HL-60 (cell line): ENCODE results near the gene EMILIN1.
"Not testable (repeated sequence)": the region's sequence is repeated elsewhere in the genome, so short reads cannot be mapped to it uniquely, and the experiment has no call there.

Experiments used
- DNase-seq, 2 experiments: peaks; one replicate each; pipeline ENCODE4 v3.0.0-alpha.2; 2010 to 2020; ENCODE audit warnings: low read depth in 1 of 2, low spot score in 1 of 2
- H3K27ac ChIP-seq: fragments of 250-450 bp; sonication (Bioruptor Pico); replicated peaks from 2 replicates; pipeline ENCODE4 v1.5.1; 2020; ENCODE audit warnings: mild to moderate bottlenecking, moderate library complexity
- H3K27me3 ChIP-seq: fragments of 250-450 bp; sonication (Bioruptor Pico); 2 replicates; pipeline ENCODE4 v1.5.1; 2021; ENCODE audit warnings: mild to moderate bottlenecking, moderate library complexity; ENCODE audit not compliant: insufficient read depth, poor library complexity, severe bottlenecking
- H3K4me3 ChIP-seq: replicated peaks from 2 replicates; pipeline ENCODE4 v1.5.1; 2011; ENCODE audit warnings: mild to moderate bottlenecking, control low read depth, low read length; ENCODE audit not compliant: insufficient read depth
- CTCF ChIP-seq: IDR thresholded peaks from one replicate; pipeline ENCODE4 v1.5.1; 2011; ENCODE audit warnings: low read length, control low read depth, inconsistent platforms; ENCODE audit not compliant: insufficient read depth
- GABPA ChIP-seq: IDR thresholded peaks from 2 replicates; pipeline ENCODE4 v1.6.1; 2012; ENCODE audit warnings: low read depth
- POLR2AphosphoS5 ChIP-seq: IDR thresholded peaks from 2 replicates; pipeline ENCODE4 v1.6.1; 2012; ENCODE audit warnings: low read depth
- REST ChIP-seq: IDR thresholded peaks from 2 replicates; pipeline ENCODE4 v1.6.1; 2012; ENCODE audit warnings: low read depth; ENCODE audit not compliant: insufficient replicate concordance
- SPI1 ChIP-seq: IDR thresholded peaks from 2 replicates; pipeline ENCODE4 v1.6.1; 2012; ENCODE audit warnings: low read depth, mild to moderate bottlenecking, borderline replicate concordance

Gene EMILIN1

DNA sequence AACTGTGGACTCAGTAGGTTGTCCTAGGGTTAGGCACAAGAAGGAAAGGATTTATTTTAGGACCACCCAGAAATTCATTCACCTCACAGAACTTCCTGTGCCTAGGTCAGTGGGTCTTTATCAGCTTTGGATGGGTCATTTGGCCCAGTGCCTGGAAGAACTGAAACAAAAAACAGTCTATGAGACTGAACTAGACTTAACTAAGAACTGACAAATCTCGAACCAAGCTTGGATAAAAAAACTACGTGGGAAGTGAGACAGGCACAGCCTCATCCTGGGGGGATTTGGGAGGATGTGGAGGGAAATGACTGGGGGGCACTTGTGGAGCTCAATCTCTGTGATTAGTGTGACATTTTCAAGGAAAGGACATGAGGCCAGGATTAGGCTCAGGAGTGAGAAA is 4.6 kb upstream of the EMILIN1 start:
- H3K27ac ChIP-seq, result no peak overlapping the region; the same call in 1 of the 2 replicates

GRCh38 chr2:27074738-27075565 is 3.5 kb upstream of the EMILIN1 start:
- no peak overlapping the region for H3K4me3 ChIP-seq
- DNase-seq, result peak in 1 of 2 experiments; percentile 88

More for the DNA sequence above, 4.6 kb upstream of the EMILIN1 start:
- Histone ChIP-seq H3K4me3 (no peak overlapping the region), H3K27me3 (no peaks in the 10 kb centered on the region)
- TF ChIP-seq POLR2AphosphoS5 (no peak), REST (no peak), CTCF (no peak), GABPA (no peak), SPI1 (no peak)
- DNase-seq, result no peak

GRCh38 chr2:27075566-27075871 is 2.9 kb upstream of the EMILIN1 start:
- peak overlapping the region; percentile 41 for H3K27ac ChIP-seq
- DNase-seq, result peak in 1 of 2 experiments; percentile 21
- H3K27me3 ChIP-seq, H3K4me3 ChIP-seq: not testable (repeated sequence)

More at GRCh38 chr2:27074738-27075565, 3.5 kb upstream of the EMILIN1 start:
- TF ChIP-seq SPI1, result peak; percentile 56; the same call in 1 of the 2 replicates
- TF ChIP-seq REST, result no peak
- peak; percentile 44; the same call in 1 of the 2 replicates for TF ChIP-seq POLR2AphosphoS5
- Histone ChIP-seq H3K27me3 (no peaks in the 10 kb centered on the region), H3K27ac (peak overlapping the region; percentile 41)

DNA sequence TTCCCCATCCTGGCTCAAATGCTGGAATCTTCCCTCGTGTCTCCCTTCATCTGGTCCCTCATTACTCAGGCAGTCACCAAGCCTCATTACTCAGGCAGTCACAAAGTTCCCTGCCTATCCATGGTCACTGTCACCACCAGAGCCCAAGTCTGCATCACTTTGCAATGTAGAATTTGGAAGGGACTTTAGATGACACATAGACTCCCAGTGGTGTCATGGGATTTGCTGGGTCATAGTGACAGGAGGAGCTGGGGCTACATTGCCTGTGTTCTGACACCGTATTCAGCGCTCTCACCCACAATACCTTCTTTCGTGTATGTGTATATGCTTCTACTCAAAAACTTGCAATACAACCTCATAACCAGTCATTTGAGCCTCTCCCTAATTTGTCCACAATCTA is 2.1 kb upstream of the EMILIN1 start:
- Histone ChIP-seq H3K4me3 (no peak overlapping the region), H3K27me3 (no peaks in the 10 kb centered on the region), H3K27ac (no peak overlapping the region)
- DNase-seq, result no peak
- no peak for TF ChIP-seq GABPA
- TF ChIP-seq SPI1, result no peak
- TF ChIP-seq CTCF, result no peak
- TF ChIP-seq REST, result no peak
- TF ChIP-seq POLR2AphosphoS5, result no peak
